HFFc6 (cell line): ENCODE results near the gene CD79B. TPM values are rescaled to one million over a fixed set of nuclear protein-coding genes. Genes with fewer than 3 reads are reported as not detected.
A peak's percentile ranks its signal among the peaks of the same experiment; 100 is the strongest.

Experiments
- DNase-seq: peaks from one replicate; pipeline ENCODE4 v3.0.0-alpha.2; 2018
- H3K27ac Mint-ChIP-seq: 2 replicates; pipeline ENCODE4 v1.8.0; 2020; ENCODE audit warnings: mild to moderate bottlenecking, mixed read lengths
- H3K27me3 Mint-ChIP-seq: 2 replicates; pipeline ENCODE4 v1.8.0; 2021; ENCODE audit warnings: mild to moderate bottlenecking, moderate library complexity, mixed read lengths; ENCODE audit not compliant: insufficient read depth
- H3K36me3 Mint-ChIP-seq: 2 replicates; pipeline ENCODE4 v1.8.0; 2021; ENCODE audit warnings: low read depth, mixed read lengths
- H3K4me1 Mint-ChIP-seq: 2 replicates; pipeline ENCODE4 v1.8.0; 2020; ENCODE audit warnings: low read depth, mixed read lengths
- H3K4me3 Mint-ChIP-seq: 2 replicates; pipeline ENCODE4 v1.8.0; 2020; ENCODE audit warnings: mild to moderate bottlenecking, moderate library complexity, mixed read lengths
- H3K9me3 Mint-ChIP-seq: 2 replicates; pipeline ENCODE4 v1.8.0; 2020; ENCODE audit warnings: mild to moderate bottlenecking, mixed read lengths
- total RNA-seq, 6 experiments: library from RNA; stranded (reverse); fragmentation: NEBNext Ultra II Directional; extraction: Animal tissue kit (Norgen Biotek cat#: 25700); gene quantifications; 2 replicates in 1 of 6; 3 replicates in 5 of 6; pipeline ENCODE4 v1.2.3, GENCODE V29; 2021
- TF ChIP-seq, protein P1 (sequence below): fragments of 200-600 bp; sonication (generic); IDR thresholded peaks from 2 replicates; pipeline ENCODE4 v1.5.0; 2021; ENCODE audit warnings: antibody characterized with exemption, mild to moderate bottlenecking

CD79B gene
- total RNA-seq, 6 experiments from 2014 or later, result 0.26 to 0.76 (median 0.34) TPM; not detected in 1

GRCh38 chr17:63937319-63937718 lies 5.2 kb upstream of the CD79B start:
- Mint-ChIP-seq H3K4me1 (no peaks in the 10 kb centered on the region), H3K36me3 (no peaks in the 10 kb centered on the region), H3K4me3 (no peak overlapping the region), H3K27ac (no peak overlapping the region), H3K27me3 (peaks cover 26% of the 10 kb centered on the region), H3K9me3 (no peaks in the 10 kb centered on the region)
- DNase-seq, result no peak
- TF ChIP-seq, protein P1, sequence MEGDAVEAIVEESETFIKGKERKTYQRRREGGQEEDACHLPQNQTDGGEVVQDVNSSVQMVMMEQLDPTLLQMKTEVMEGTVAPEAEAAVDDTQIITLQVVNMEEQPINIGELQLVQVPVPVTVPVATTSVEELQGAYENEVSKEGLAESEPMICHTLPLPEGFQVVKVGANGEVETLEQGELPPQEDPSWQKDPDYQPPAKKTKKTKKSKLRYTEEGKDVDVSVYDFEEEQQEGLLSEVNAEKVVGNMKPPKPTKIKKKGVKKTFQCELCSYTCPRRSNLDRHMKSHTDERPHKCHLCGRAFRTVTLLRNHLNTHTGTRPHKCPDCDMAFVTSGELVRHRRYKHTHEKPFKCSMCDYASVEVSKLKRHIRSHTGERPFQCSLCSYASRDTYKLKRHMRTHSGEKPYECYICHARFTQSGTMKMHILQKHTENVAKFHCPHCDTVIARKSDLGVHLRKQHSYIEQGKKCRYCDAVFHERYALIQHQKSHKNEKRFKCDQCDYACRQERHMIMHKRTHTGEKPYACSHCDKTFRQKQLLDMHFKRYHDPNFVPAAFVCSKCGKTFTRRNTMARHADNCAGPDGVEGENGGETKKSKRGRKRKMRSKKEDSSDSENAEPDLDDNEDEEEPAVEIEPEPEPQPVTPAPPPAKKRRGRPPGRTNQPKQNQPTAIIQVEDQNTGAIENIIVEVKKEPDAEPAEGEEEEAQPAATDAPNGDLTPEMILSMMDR, result no peak

- H3K27me3 Mint-ChIP-seq, result peaks cover 27% of the 10 kb centered on the region
- no peak overlapping the region for H3K27ac Mint-ChIP-seq
- no peaks in the 10 kb centered on the region for H3K4me1 Mint-ChIP-seq
- no peaks in the 10 kb centered on the region for H3K36me3 Mint-ChIP-seq
- no peak for DNase-seq
- TF ChIP-seq, protein P1, result no peak
- H3K4me3 Mint-ChIP-seq, result no peak overlapping the region
- no peaks in the 10 kb centered on the region for H3K9me3 Mint-ChIP-seq
Measured at GRCh38 chr17:63934183-63935112, 2.3 kb upstream of the CD79B start.

GRCh38 chr17:63933598-63933997 lies 1.5 kb upstream of the CD79B start:
- H3K9me3 Mint-ChIP-seq, result no peaks in the 10 kb centered on the region
- no peaks in the 10 kb centered on the region for H3K36me3 Mint-ChIP-seq
- peaks cover 27% of the 10 kb centered on the region for H3K27me3 Mint-ChIP-seq
- no peak overlapping the region for H3K4me3 Mint-ChIP-seq
- no peaks in the 10 kb centered on the region for H3K4me1 Mint-ChIP-seq
- DNase-seq, result no peak
- TF ChIP-seq, protein P1, result no peak
- H3K27ac Mint-ChIP-seq, result no peak overlapping the region

DNA sequence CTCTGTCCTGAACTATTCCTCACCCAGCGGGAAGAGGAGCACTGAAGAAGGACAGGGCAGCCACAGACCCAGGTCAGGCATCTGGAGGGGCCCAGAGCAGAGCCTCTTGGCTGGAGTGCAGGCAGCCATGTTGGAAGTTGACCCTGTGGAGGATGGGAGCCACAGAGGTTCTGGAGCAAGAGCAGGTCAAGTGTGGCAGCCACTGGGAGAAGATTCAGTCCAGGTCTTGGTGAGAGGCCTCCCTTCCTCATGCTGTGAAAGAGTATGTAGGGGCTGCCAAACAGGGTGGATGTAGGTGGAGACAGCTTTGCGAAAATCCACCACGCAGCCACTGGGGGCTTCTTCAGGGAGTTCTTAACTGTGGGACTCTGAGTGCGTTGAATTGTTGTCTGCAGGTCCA lies 590 bp upstream of the CD79B start:
- Mint-ChIP-seq H3K27ac (no peak overlapping the region), H3K27me3 (peaks cover 27% of the 10 kb centered on the region), H3K9me3 (no peaks in the 10 kb centered on the region), H3K36me3 (no peaks in the 10 kb centered on the region), H3K4me3 (no peak overlapping the region), H3K4me1 (no peaks in the 10 kb centered on the region)
- TF ChIP-seq, protein P1, result no peak
- no peak for DNase-seq

- Mint-ChIP-seq H3K4me3 (no peak overlapping the region), H3K36me3 (no peaks in the 10 kb centered on the region), H3K9me3 (no peaks in the 10 kb centered on the region), H3K27ac (peak overlapping the region; percentile 33; the same call in 1 of the 2 replicates), H3K27me3 (peaks cover 21% of the 10 kb centered on the region), H3K4me1 (no peaks in the 10 kb centered on the region)
- TF ChIP-seq, protein P1, result no peak
- DNase-seq, result no peak
Measured at GRCh38 chr17:63930951-63931575, 1.1 kb downstream of the CD79B start.
